NB4 (cell line): ENCODE measurements around the gene ENKUR.
"Not testable (repeated sequence)": the region's sequence is repeated elsewhere in the genome, so short reads cannot be mapped to it uniquely, and the experiment has no call there.

Source experiments
- DNase-seq: peaks from one replicate; pipeline ENCODE4 v3.0.0; 2010; ENCODE audit warnings: low read depth
- H3K4me3 ChIP-seq: one replicate; pipeline ENCODE4 v1.5.1; 2011; ENCODE audit warnings: mild to moderate bottlenecking, low read depth, low read length, moderate library complexity
- MAX ChIP-seq: IDR thresholded peaks from 2 replicates; pipeline ENCODE4 v1.6.1; 2011; ENCODE audit warnings: low read depth, low read length
- MYC ChIP-seq: IDR thresholded peaks from 2 replicates; pipeline ENCODE4 v1.6.1; 2011; ENCODE audit warnings: low read depth, low read length
- POLR2A ChIP-seq: IDR thresholded peaks from 2 replicates; pipeline ENCODE4 v1.6.1; 2011; ENCODE audit warnings: mild to moderate bottlenecking; ENCODE audit not compliant: insufficient read length; ENCODE audit errors: extremely low read depth
- TF ChIP-seq, protein P1 (sequence below): IDR thresholded peaks from one replicate; pipeline ENCODE4 v1.5.1; 2012; ENCODE audit warnings: low read depth, low read length

ENKUR gene

DNA sequence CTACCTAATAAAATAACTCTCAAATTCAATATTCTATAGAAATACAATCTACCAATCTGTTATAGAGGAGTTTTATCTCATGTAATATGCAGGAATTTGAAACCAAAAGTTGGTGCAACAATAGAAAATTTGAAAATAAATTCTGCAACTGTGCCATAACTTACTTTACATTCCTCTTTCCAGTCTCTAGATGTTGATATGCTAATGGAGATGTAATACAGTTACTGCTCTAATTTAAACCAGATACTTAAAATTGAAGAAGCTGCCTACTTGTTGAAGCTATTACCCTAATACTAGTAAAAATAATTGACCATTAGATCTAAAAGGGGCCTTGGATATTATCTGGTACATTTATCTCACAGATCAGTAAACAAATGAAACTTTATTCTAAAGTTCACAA, 1.4 kb downstream of the ENKUR start:
- DNase-seq = no peak
- H3K4me3 ChIP-seq = no peak overlapping the region
- no peak for TF ChIP-seq MYC
- no peak for TF ChIP-seq POLR2A
- TF ChIP-seq MAX = no peak
- TF ChIP-seq, protein P1, sequence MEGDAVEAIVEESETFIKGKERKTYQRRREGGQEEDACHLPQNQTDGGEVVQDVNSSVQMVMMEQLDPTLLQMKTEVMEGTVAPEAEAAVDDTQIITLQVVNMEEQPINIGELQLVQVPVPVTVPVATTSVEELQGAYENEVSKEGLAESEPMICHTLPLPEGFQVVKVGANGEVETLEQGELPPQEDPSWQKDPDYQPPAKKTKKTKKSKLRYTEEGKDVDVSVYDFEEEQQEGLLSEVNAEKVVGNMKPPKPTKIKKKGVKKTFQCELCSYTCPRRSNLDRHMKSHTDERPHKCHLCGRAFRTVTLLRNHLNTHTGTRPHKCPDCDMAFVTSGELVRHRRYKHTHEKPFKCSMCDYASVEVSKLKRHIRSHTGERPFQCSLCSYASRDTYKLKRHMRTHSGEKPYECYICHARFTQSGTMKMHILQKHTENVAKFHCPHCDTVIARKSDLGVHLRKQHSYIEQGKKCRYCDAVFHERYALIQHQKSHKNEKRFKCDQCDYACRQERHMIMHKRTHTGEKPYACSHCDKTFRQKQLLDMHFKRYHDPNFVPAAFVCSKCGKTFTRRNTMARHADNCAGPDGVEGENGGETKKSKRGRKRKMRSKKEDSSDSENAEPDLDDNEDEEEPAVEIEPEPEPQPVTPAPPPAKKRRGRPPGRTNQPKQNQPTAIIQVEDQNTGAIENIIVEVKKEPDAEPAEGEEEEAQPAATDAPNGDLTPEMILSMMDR = no peak

- DNase-seq, H3K4me3 ChIP-seq: not testable (repeated sequence)
These were observed 4.4 kb downstream of the ENKUR start for GRCh38 chr10:25011591-25011990.

- TF ChIP-seq MYC (no peak), POLR2A (no peak), MAX (no peak)
- TF ChIP-seq, protein P1 = no peak
- H3K4me3 ChIP-seq = no peak overlapping the region
- no peak for DNase-seq
These were observed 17.9 kb downstream of the ENKUR start for GRCh38 chr10:24998044-24998443.

GRCh38 chr10:24995072-24995471, 20.9 kb downstream of the ENKUR start:
- no peak for DNase-seq
- H3K4me3 ChIP-seq = no peak overlapping the region
- TF ChIP-seq POLR2A (no peak), MYC (no peak), MAX (no peak)
- TF ChIP-seq, protein P1 = no peak

DNA sequence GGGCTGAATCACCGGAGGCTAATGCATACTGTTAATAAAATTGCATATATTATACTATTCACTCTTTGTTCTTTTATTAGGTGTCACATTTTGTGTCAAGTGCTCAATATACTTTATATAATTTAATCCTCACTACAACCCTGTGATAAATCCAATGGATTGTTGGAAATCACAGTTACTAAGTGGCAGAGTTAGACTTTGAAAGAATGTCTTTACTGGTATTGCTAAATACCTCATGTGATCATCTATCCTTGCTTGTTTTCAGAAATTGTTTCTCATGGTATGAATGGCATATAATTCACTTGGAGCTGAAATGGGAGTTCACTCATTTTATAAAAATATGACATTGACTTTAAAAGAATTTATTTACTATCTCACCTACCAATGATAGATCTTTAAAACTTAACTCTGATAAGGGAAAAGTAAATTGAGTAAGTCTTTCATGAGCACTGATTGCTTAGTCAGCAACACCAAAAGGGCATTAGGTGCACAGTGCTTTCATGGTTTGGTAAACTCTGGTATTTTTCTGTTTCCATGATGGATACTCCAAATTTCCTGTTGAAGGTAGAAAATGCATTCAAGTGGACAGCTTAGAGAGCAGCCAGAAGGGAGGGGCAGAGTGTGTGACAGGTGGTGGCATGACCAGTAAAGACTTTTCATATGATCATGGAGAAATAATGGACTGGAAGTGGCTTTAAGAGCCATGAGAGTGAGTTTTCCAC, 22.6 kb downstream of the ENKUR start:
- H3K4me3 ChIP-seq = no peak overlapping the region
- TF ChIP-seq MAX (no peak), MYC (no peak), POLR2A (no peak)
- TF ChIP-seq, protein P1 = no peak
- no peak for DNase-seq

- no peak overlapping the region for H3K4me3 ChIP-seq
- DNase-seq = no peak
- TF ChIP-seq, protein P1 = no peak
- TF ChIP-seq POLR2A = no peak
- TF ChIP-seq MYC = no peak
- TF ChIP-seq MAX = no peak
These were observed 23.3 kb downstream of the ENKUR start for GRCh38 chr10:24992512-24993133.
